HEK293 (cell line): ENCODE data around the gene ZNF862.
A peak's percentile ranks its signal among the peaks of the same experiment; 100 is the strongest.

Experiments used
- CTCF ChIA-PET: fragments of 350-600 bp; formaldehyde crosslinking; extraction: SDS; loops from one replicate; lab custom pipeline; 2021; ENCODE audit warnings: antibody characterized with exemption; lab: Yijun Ruan, JAX
- POLR2A ChIA-PET: fragments of 300-600 bp; formaldehyde crosslinking; extraction: SDS; loops from one replicate; lab custom pipeline; 2020; ENCODE audit warnings: antibody characterized with exemption, inconsistent platforms; lab: Yijun Ruan, JAX
- H3K27ac ChIP-seq: fragments of 200-500 bp; sonication (Bioruptor generic); 2 replicates; pipeline ENCODE4 v1.5.1; 2014; ENCODE audit warnings: low read depth, low read length, control low read depth, inconsistent platforms; ENCODE audit errors: extremely low read depth
- H3K36me3 ChIP-seq, 2 experiments: fragments of 200-500 bp in 1 of 2; sonication (Bioruptor generic) in 1 of 2; 1 replicate in 1 of 2; 2 replicates in 1 of 2; pipeline ENCODE4 v1.5.1; 2014 to 2017; ENCODE audit warnings: inconsistent platforms in 2 of 2, low read length in 2 of 2; ENCODE audit not compliant: control insufficient read depth in 2 of 2, insufficient read depth in 1 of 2
- H3K4me1 ChIP-seq: fragments of 200-500 bp; sonication (Bioruptor generic); 2 replicates; pipeline ENCODE4 v1.5.1; 2014; ENCODE audit warnings: mild to moderate bottlenecking, low read length, inconsistent platforms; ENCODE audit not compliant: control insufficient read depth, insufficient read depth
- H3K4me3 ChIP-seq: 2 replicates; pipeline ENCODE4 v1.5.1; 2011; ENCODE audit warnings: low read depth, mild to moderate bottlenecking, control low read depth, low read length, moderate library complexity
- H3K9me3 ChIP-seq: fragments of 200-500 bp; sonication (Bioruptor generic); 2 replicates; pipeline ENCODE4 v1.5.1; 2014; ENCODE audit warnings: low read depth, low read length, inconsistent platforms; ENCODE audit not compliant: control insufficient read depth, insufficient read depth
- GLIS1 ChIP-seq: fragments of 450-650 bp; formaldehyde crosslinking; IDR thresholded peaks from 2 replicates; pipeline ENCODE4 v1.5.1; 2016; ENCODE audit warnings: missing biosample characterization, missing genetic modification characterization
- HIC1 ChIP-seq: fragments of 450-650 bp; formaldehyde crosslinking; IDR thresholded peaks from 2 replicates; pipeline ENCODE4 v1.5.1; 2016; ENCODE audit warnings: missing biosample characterization, missing genetic modification characterization
- MZF1 ChIP-seq: fragments of 450-650 bp; formaldehyde crosslinking; IDR thresholded peaks from 2 replicates; pipeline ENCODE4 v1.5.1; 2017; ENCODE audit warnings: missing biosample characterization, missing genetic modification characterization, borderline replicate concordance
- WT1 ChIP-seq: fragments of 450-650 bp; formaldehyde crosslinking; IDR thresholded peaks from 2 replicates; pipeline ENCODE4 v1.5.1; 2016; ENCODE audit warnings: missing biosample characterization, missing genetic modification characterization
- ZBTB8A ChIP-seq: fragments of 450-650 bp; formaldehyde crosslinking; IDR thresholded peaks from 2 replicates; pipeline ENCODE4 v1.5.1; 2016; ENCODE audit warnings: missing biosample characterization, missing genetic modification characterization
- ZIC2 ChIP-seq: fragments of 450-650 bp; formaldehyde crosslinking; IDR thresholded peaks from 2 replicates; pipeline ENCODE4 v1.5.1; 2016; ENCODE audit warnings: missing biosample characterization, missing genetic modification characterization
- ZNF175 ChIP-seq: fragments of 450-650 bp; formaldehyde crosslinking; IDR thresholded peaks from 2 replicates; pipeline ENCODE4 v1.5.1; 2016; ENCODE audit warnings: missing biosample characterization, missing genetic modification characterization
- ZNF184 ChIP-seq: fragments of 450-650 bp; IDR thresholded peaks from 2 replicates; pipeline ENCODE4 v1.5.1; 2018; ENCODE audit warnings: missing biosample characterization, mild to moderate bottlenecking, missing genetic modification characterization
- ZNF239 ChIP-seq: fragments of 450-650 bp; formaldehyde crosslinking; IDR thresholded peaks from 2 replicates; pipeline ENCODE4 v1.5.1; 2016; ENCODE audit warnings: missing biosample characterization, missing genetic modification characterization
- ZNF280D ChIP-seq: fragments of 450-650 bp; formaldehyde crosslinking; IDR thresholded peaks from 2 replicates; pipeline ENCODE4 v1.5.1; 2016; ENCODE audit warnings: missing biosample characterization, missing genetic modification characterization
- ZNF510 ChIP-seq: fragments of 450-650 bp; formaldehyde crosslinking; IDR thresholded peaks from 2 replicates; pipeline ENCODE4 v1.5.1; 2018; ENCODE audit warnings: mild to moderate bottlenecking, missing genetic modification characterization, missing biosample characterization; ENCODE audit not compliant: insufficient replicate concordance
- ZNF621 ChIP-seq: fragments of 450-650 bp; formaldehyde crosslinking; IDR thresholded peaks from 2 replicates; pipeline ENCODE4 v1.5.1; 2017; ENCODE audit warnings: missing biosample characterization, missing genetic modification characterization
- ZNF670 ChIP-seq: fragments of 450-650 bp; formaldehyde crosslinking; IDR thresholded peaks from 2 replicates; pipeline ENCODE4 v1.5.1; 2016; ENCODE audit warnings: missing biosample characterization, missing genetic modification characterization, low read depth
- ZNF777 ChIP-seq: fragments of 450-650 bp; formaldehyde crosslinking; IDR thresholded peaks from 2 replicates; pipeline ENCODE4 v1.5.1; 2017; ENCODE audit warnings: missing biosample characterization, missing genetic modification characterization, borderline replicate concordance
- ZNF837 ChIP-seq: fragments of 450-650 bp; formaldehyde crosslinking; IDR thresholded peaks from 2 replicates; pipeline ENCODE4 v1.5.1; 2016; ENCODE audit warnings: missing biosample characterization, missing genetic modification characterization
- ZSCAN18 ChIP-seq: fragments of 450-650 bp; formaldehyde crosslinking; IDR thresholded peaks from 2 replicates; pipeline ENCODE4 v1.5.1; 2016; ENCODE audit warnings: missing biosample characterization, missing genetic modification characterization
- ZSCAN23 ChIP-seq: fragments of 450-650 bp; formaldehyde crosslinking; IDR thresholded peaks from 2 replicates; pipeline ENCODE4 v1.5.1; 2016; ENCODE audit warnings: missing biosample characterization, missing genetic modification characterization
- ZSCAN30 ChIP-seq: fragments of 450-650 bp; IDR thresholded peaks from 2 replicates; pipeline ENCODE4 v1.5.1; 2018; ENCODE audit warnings: missing biosample characterization, mild to moderate bottlenecking, missing genetic modification characterization, moderate library complexity

ZNF862 gene

GRCh38 chr7:149792220-149792595 lies 46.0 kb upstream of the ZNF862 start (continued):
- TF ChIP-seq ZNF280D (tag by site-specific recombination) (no peak), ZNF175 (tag by site-specific recombination) (no peak), ZNF621 (tag by site-specific recombination) (no peak), MZF1 (no peak), ZNF777 (tag by site-specific recombination) (no peak), ZNF670 (tag by site-specific recombination) (no peak), ZNF837 (no peak), ZSCAN18 (no peak)

- no peaks in the 10 kb centered on the region for H3K4me1 ChIP-seq
- no peak overlapping the region for H3K27ac ChIP-seq
- H3K36me3 ChIP-seq: no peaks in the 10 kb centered on the region
- POLR2A ChIA-PET: no interaction called here
- H3K9me3 ChIP-seq: no peaks in the 10 kb centered on the region
- TF ChIP-seq HIC1 (tag by site-specific recombination) (0 out of 2 replicates have a peak, but pooled peaks have one; percentile 30), ZNF184 (tag by site-specific recombination) (no peak)
- TF ChIP-seq, all 188 proteins: peak for 1
- CTCF ChIA-PET: interaction anchor here (0.7 kb wide), 1 partner anchor 9 kb away, joined by 5 read pairs; no protein-coding TSS in a partner anchor
- no peak overlapping the region for H3K4me3 ChIP-seq
Measured at GRCh38 chr7:149793261-149793660, 44.9 kb upstream of the ZNF862 start.

GRCh38 chr7:149794661-149795060 lies 43.5 kb upstream of the ZNF862 start:
- CTCF ChIA-PET: interaction anchor here (0.6 to 1.0 kb wide), 6 partner anchors 9 to 543 kb away, joined by 3 to 6 read pairs (median 3); no protein-coding TSS in a partner anchor
- Histone ChIP-seq H3K4me1 (no peaks in the 10 kb centered on the region), H3K9me3 (no peaks in the 10 kb centered on the region), H3K4me3 (no peak overlapping the region), H3K36me3 (no peaks in the 10 kb centered on the region), H3K27ac (no peak overlapping the region)
- no peak for TF ChIP-seq ZSCAN30 (tag by site-specific recombination)
- TF ChIP-seq ZSCAN23: no peak
- TF ChIP-seq ZIC2: no peak
- TF ChIP-seq ZBTB8A (tag by site-specific recombination): no peak
- TF ChIP-seq GLIS1: peak; percentile 10; the same call in 1 of the 2 replicates
- no peak for TF ChIP-seq ZNF510 (tag by site-specific recombination)
- TF ChIP-seq WT1 (tag by site-specific recombination): no peak
- no peak for TF ChIP-seq ZNF239 (tag by site-specific recombination)
- POLR2A ChIA-PET: no interaction called here
